ENCODE data around the gene SPATA22.
"Not testable (repeated sequence)": the region's sequence is repeated elsewhere in the genome, so short reads cannot be mapped to it uniquely, and the experiment has no call there.

SPATA22 gene, protein sequence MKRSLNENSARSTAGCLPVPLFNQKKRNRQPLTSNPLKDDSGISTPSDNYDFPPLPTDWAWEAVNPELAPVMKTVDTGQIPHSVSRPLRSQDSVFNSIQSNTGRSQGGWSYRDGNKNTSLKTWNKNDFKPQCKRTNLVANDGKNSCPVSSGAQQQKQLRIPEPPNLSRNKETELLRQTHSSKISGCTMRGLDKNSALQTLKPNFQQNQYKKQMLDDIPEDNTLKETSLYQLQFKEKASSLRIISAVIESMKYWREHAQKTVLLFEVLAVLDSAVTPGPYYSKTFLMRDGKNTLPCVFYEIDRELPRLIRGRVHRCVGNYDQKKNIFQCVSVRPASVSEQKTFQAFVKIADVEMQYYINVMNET

DNA sequence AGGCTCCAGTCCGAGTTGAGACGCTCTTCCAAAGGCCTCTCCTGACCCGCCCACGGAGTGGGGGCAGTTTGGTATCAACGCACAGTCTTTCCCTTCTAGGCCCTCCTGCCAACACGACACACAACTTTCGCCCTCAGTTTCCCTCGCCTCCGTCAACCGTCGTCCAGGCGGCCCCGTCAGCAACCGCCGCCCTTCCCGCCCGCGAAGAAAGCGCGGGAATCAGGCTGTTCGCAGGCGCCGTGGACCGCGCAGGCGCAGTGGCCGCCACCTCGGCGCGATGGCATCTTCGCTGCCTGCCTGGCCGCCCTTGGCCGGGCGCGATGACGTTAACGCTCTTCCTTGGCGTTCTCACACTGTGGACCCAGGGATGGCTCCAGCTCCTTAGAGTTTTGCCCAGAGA, at the start of gene SPATA22:
TSS of gene SPATA22 (minus strand) at position 221 of the 400 bp plus-strand sequence. CDS start 2,494 bp downstream, outside the sequence.
- TF ChIP-seq, protein P1, sequence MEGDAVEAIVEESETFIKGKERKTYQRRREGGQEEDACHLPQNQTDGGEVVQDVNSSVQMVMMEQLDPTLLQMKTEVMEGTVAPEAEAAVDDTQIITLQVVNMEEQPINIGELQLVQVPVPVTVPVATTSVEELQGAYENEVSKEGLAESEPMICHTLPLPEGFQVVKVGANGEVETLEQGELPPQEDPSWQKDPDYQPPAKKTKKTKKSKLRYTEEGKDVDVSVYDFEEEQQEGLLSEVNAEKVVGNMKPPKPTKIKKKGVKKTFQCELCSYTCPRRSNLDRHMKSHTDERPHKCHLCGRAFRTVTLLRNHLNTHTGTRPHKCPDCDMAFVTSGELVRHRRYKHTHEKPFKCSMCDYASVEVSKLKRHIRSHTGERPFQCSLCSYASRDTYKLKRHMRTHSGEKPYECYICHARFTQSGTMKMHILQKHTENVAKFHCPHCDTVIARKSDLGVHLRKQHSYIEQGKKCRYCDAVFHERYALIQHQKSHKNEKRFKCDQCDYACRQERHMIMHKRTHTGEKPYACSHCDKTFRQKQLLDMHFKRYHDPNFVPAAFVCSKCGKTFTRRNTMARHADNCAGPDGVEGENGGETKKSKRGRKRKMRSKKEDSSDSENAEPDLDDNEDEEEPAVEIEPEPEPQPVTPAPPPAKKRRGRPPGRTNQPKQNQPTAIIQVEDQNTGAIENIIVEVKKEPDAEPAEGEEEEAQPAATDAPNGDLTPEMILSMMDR (IDR thresholded peaks at IDR 0.05; ENCODE audit: control extremely low read depth, extremely low read depth, low read depth, missing control alignments): no peak
- CTCF ChIA-PET: no interaction called here

DNA sequence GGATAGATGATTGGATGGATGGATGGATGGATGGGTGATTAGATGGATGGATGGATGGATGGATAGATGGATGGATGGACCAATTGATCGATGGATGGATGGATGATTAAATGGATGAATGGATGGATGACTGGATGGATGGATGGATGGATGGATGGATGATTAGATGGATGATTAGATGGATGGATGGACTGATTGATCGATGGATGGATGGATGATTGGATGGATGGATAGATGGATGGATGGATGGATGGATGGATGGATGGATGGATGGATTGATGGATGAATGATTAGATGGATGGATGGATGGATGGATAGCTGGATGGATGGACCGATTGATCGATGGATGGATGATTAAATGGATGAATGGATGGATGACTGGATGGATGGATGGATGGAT, 47.9 kb upstream of the SPATA22 start:
- POLR2A ChIA-PET; DNase-seq (ENCODE audit: extremely low spot score); CTCF ChIA-PET: not testable (repeated sequence)

More for the DNA sequence above, at the start of gene SPATA22:
- DNase-seq (ENCODE audit: extremely low spot score): no peak
- POLR2A ChIA-PET: no interaction called here

DNA sequence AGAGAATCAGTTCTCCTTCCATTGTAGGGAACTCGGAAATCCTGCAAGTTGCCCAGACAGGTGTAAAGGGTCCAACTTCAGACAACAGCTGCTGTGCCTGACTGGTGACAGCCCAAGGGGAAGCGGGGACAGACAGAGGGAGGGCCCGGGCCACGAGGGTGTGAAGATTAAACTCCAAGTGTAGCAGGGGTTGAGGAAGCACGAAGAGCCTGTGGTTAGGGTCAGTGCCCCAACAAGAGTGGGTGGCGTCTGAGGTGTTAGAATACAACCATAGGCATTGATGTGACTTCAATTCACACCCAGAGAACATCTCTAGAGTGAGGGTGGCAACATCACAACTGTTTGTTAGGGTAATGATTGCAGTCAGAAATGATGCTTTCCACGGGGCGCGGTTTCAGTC, 43.3 kb upstream of the SPATA22 start:
- TF ChIP-seq, protein P1 (IDR thresholded peaks at IDR 0.05; ENCODE audit: control extremely low read depth, extremely low read depth, low read depth, missing control alignments): no peak
- CTCF ChIA-PET: no interaction called here
- POLR2A ChIA-PET: no interaction called here

DNA sequence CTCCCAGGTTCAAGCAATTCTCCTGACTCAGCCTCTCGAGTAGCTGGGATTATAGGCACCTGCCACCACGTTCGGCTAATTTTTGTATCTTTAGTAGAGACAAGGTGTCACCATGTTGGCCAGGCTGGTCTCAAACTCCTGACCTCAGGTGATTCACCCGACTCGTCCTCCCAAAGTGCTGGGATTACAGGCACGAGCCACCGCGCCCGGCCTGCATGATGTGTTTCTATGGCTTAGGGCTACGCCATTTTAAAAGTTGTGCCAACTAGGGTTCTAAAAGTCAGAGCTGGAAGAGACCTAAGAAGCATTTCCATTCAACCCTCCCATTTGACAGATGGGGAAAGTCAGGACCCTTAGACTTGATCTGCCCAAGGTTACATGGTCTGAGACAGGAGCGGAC, 42.5 kb upstream of the SPATA22 start:
- DNase-seq (ENCODE audit: extremely low spot score); CTCF ChIA-PET; POLR2A ChIA-PET: not testable (repeated sequence)

More for the DNA sequence above, 43.3 kb upstream of the SPATA22 start:
- no peak for DNase-seq (ENCODE audit: extremely low spot score)

DNA sequence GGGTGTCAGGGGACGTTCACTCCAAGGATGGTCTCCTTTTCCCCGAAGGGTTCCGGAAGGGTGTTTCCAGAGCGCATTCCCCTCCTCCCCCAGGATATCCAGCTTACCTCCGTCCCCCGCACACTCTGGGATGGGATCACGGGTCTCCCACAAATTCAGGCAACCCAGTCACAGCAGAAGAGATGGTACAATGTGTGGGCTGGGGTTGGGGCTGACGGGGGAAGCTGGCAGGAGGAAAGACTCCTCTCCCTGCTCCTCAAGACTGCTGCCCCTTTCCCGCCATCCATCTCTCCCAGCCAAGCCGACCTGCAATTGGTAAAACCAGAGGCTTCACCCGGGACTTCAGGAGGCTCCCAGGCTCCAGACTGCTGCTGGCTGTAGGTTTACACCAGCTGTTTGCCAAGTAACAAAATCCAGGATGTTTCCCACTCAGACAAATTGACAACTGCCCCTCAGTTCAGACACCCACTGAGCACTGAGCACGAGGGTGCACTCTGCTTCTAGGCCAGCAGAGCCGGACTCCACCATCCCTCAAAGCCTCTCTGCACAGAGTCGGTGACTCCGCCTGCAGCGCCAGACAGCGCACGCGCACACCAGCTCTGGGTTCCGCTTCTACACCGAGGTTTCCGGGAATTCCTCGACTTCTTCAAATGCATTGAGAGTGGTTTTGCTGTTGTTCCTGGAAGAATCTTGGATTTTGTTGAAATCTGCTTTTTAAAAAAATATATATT, 41.9 kb upstream of the SPATA22 start:
- DNase-seq (ENCODE audit: extremely low spot score): no peak
- CTCF ChIA-PET: interaction anchor here (1.1 kb wide), 1 partner anchor 10 kb away, joined by 3 read pairs; no protein-coding TSS in a partner anchor
- POLR2A ChIA-PET: no interaction called here
- TF ChIP-seq, protein P1 (IDR thresholded peaks at IDR 0.05; ENCODE audit: control extremely low read depth, extremely low read depth, low read depth, missing control alignments): no peak

DNA sequence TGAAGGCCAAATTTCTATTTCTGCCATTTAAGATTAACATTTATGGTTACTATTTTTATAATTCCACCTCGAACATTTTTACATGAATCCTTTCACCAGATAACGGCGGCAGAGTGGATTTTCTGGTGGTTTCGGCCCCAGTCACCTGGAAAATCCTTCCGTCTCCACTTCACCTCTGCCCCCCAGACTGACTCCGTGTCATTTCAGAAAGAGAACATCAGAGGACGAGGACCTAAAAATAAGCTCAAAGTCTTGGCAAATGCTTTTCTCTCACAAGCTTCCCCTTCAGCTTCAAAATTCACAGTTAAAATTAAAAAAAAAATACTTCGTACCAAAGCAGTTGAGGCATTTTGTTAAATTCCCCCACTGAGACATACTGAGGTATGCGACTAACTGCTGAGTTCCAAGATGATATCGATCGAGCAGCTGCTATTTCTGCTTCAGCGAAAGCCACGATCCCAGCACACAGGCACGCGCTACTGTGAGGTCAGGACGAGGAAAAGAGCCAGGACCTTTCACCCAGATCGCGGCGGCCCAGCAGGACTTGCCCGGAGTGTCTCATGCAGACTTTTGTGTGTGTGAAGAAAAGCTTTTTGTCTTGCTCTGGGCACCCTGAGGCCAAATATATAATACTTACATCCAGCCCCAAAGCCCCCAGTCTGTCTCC, 41.0 kb upstream of the SPATA22 start:
- ChIA-PET CTCF (interaction anchor here (1.1 kb wide), 1 partner anchor 10 kb away, joined by 3 read pairs; no protein-coding TSS in a partner anchor), POLR2A (no interaction called here)
- no peak for DNase-seq (ENCODE audit: extremely low spot score)
- TF ChIP-seq, protein P1 (IDR thresholded peaks at IDR 0.05; ENCODE audit: control extremely low read depth, extremely low read depth, low read depth, missing control alignments): no peak

DNA sequence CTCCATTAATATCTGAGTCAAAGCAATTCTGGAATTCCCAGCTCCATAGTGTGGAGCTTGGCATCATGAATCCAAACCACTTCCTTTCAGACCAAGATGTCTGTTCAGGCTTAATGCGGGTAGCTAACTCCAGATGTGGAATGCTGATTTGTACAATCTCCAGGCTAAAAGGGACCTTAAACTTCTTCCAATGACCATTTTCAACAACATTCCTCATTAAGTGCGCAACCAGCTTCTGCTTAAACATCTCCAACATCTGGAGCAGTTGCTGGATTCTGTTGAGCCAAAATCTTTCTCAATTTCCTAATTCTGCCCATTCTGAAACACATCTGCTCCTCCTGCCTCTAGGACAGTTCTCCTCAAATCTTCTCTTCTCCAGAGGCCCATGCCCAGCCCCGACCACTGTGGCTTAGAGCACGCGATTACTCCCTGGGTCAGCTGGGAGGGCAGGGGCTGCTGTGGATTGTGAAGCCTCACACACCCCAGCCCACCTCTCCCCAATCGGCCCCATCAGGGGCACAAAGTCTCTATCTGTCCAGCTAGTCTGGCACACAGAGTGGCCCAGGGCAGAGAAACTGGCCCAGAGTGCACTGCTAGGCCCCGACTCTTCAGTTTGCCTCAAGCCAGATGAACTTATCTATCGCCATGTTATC, 40.4 kb upstream of the SPATA22 start:
- CTCF ChIA-PET: interaction anchor here (1.1 kb wide), 1 partner anchor 9 kb away, joined by 3 read pairs; no protein-coding TSS in a partner anchor
- POLR2A ChIA-PET: interaction anchor here (0.6 kb wide), 1 partner anchor 81 kb away, joined by 4 read pairs; no protein-coding TSS in a partner anchor
- DNase-seq (ENCODE audit: extremely low spot score): no peak
- TF ChIP-seq, protein P1 (IDR thresholded peaks at IDR 0.05; ENCODE audit: control extremely low read depth, extremely low read depth, low read depth, missing control alignments): no peak

All from GM10248 (cell line).